DND-41 (cell line): ENCODE measurements around the gene ODAM.
"Not testable (repeated sequence)": the region's sequence is repeated elsewhere in the genome, so short reads cannot be mapped to it uniquely, and the experiment has no call there.

ENCODE experiments used
- ATAC-seq: fragments of 200-7000 bp; cut with Tn5 transposase; 3 replicates; pipeline ENCODE4 v1.9.1; 2021; ENCODE audit warnings: low read depth; ENCODE audit not compliant: insufficient read depth
- DNase-seq: peaks from one replicate; pipeline ENCODE4 v3.0.0-alpha.2; 2020
- H2AFZ ChIP-seq: 2 replicates; pipeline ENCODE4 v1.6.0; 2012; ENCODE audit warnings: low read depth, low read length
- H3K27ac ChIP-seq: 2 replicates; pipeline ENCODE4 v1.5.1; 2012; ENCODE audit warnings: low read length, inconsistent platforms
- H3K27me3 ChIP-seq: fragments of 200-600 bp; sonication (generic); 2 replicates; pipeline ENCODE4 v1.6.0; 2012; ENCODE audit warnings: low read length, mild to moderate bottlenecking, inconsistent platforms; ENCODE audit not compliant: insufficient read depth, poor library complexity
- H3K36me3 ChIP-seq: 2 replicates; pipeline ENCODE4 v1.5.1; 2012; ENCODE audit warnings: low read length, inconsistent platforms; ENCODE audit not compliant: insufficient read depth
- H3K4me1 ChIP-seq: 2 replicates; pipeline ENCODE4 v1.5.1; 2012; ENCODE audit warnings: mild to moderate bottlenecking, low read length; ENCODE audit not compliant: insufficient read depth
- H3K4me2 ChIP-seq: 2 replicates; pipeline ENCODE4 v1.6.0; 2012; ENCODE audit warnings: mild to moderate bottlenecking, moderate library complexity, low read length, inconsistent platforms; ENCODE audit not compliant: insufficient read depth
- H3K4me3 ChIP-seq, 2 experiments: fragments of 200-600 bp in 1 of 2; shearing (Covaris generic) in 1 of 2; 2 replicates each; pipeline ENCODE4 v1.5.1; 2012 to 2016; ENCODE audit warnings: inconsistent platforms in 2 of 2, low read length in 2 of 2, mild to moderate bottlenecking in 2 of 2, low read depth in 1 of 2, moderate library complexity in 1 of 2
- H3K79me2 ChIP-seq: 2 replicates; pipeline ENCODE4 v1.6.0; 2012; ENCODE audit warnings: low read length, inconsistent platforms; ENCODE audit not compliant: insufficient read depth
- H3K9ac ChIP-seq: 2 replicates; pipeline ENCODE4 v1.6.0; 2012; ENCODE audit warnings: low read depth, mild to moderate bottlenecking, inconsistent platforms, low read length, moderate library complexity
- H3K9me3 ChIP-seq: 2 replicates; pipeline ENCODE4 v1.5.1; 2012; ENCODE audit warnings: low read length, moderate library complexity, mild to moderate bottlenecking, inconsistent platforms; ENCODE audit not compliant: insufficient read depth, severe bottlenecking
- H4K20me1 ChIP-seq: 2 replicates; pipeline ENCODE4 v1.6.0; 2012; ENCODE audit warnings: low read length; ENCODE audit not compliant: insufficient read depth
- CTCF ChIP-seq: IDR thresholded peaks from 2 replicates; pipeline ENCODE4 v1.5.1; 2012; ENCODE audit warnings: borderline replicate concordance, low read length, moderate library complexity, mild to moderate bottlenecking; ENCODE audit not compliant: poor library complexity, severe bottlenecking; ENCODE audit errors: extremely low read depth
- EZH2 ChIP-seq: IDR thresholded peaks from 3 replicates; pipeline ENCODE4 v1.6.1; 2012; ENCODE audit warnings: borderline replicate concordance, low read depth, mild to moderate bottlenecking, moderate library complexity, low read length, inconsistent platforms; ENCODE audit not compliant: severe bottlenecking

Gene ODAM

GRCh38 chr4:70203601-70204000, 8.1 kb downstream of the ODAM start:
- no peak overlapping the region for H3K9ac ChIP-seq
- ATAC-seq (no peak), DNase-seq (no peak)
- H4K20me1 ChIP-seq, result no peaks in the 10 kb centered on the region
- no peaks in the 10 kb centered on the region for H3K27me3 ChIP-seq
- no peak overlapping the region for H3K4me2 ChIP-seq
- H2AFZ ChIP-seq, result no peak overlapping the region
- no peaks in the 10 kb centered on the region for H3K4me1 ChIP-seq
- H3K4me3 ChIP-seq, result no peak overlapping the region
- H3K79me2 ChIP-seq, result no peaks in the 10 kb centered on the region
- no peak overlapping the region for H3K27ac ChIP-seq
- no peaks in the 10 kb centered on the region for H3K36me3 ChIP-seq
- TF ChIP-seq EZH2, result no peak
- TF ChIP-seq CTCF, result no peak
- H3K9me3 ChIP-seq, result no peaks in the 10 kb centered on the region

GRCh38 chr4:70212752-70213151, 17.2 kb downstream of the ODAM start:
- H3K4me3 ChIP-seq, H4K20me1 ChIP-seq, DNase-seq, H3K27ac ChIP-seq, H3K9me3 ChIP-seq, H3K36me3 ChIP-seq, H3K4me1 ChIP-seq, H3K27me3 ChIP-seq, ATAC-seq, H3K4me2 ChIP-seq, H3K9ac ChIP-seq, H3K79me2 ChIP-seq, H2AFZ ChIP-seq: not testable (repeated sequence)

DNA sequence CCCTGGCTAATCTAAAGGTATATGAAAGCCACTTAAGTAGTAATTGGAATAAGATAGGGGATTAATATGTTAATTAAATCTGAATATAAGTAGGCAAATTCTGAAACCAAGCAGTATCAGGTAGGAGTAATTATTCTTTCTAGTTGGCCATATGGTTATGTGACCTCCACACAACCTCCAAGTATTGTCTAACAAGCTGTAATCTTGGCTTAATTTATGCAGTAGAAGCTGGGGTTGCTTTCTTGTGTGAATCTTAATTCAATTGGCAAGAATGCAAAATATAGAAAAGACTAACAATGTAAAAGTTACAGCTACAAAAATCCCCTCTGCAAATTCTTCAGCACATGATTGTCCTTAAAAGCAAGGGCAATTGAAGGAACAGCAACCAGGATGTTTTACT, 20.6 kb downstream of the ODAM start:
- ATAC-seq, H4K20me1 ChIP-seq, DNase-seq: not testable (repeated sequence)

DNA sequence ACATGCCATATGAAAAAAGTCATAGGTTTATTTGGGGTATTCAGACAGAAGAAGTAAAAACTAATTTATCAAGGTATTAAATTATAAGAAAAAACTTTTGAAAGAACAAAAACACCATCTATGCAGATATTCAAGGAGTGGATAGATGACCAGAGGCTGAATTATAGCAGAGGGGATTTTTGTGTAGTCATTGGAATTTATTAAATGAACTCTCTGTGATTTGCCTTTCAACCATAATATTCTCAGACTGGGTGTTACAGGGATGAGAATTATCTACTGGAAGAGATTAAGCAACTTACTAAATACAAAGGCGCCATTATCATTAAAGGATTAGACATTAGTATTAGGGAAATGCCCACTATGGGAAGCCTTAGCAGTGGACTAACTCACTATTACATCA, 21.0 kb downstream of the ODAM start:
- not testable (repeated sequence) for H3K27me3 ChIP-seq

More for the DNA sequence above, 20.6 kb downstream of the ODAM start:
- not testable (repeated sequence) for H3K27me3 ChIP-seq, H3K4me3 ChIP-seq, H3K79me2 ChIP-seq, H3K4me1 ChIP-seq, H3K4me2 ChIP-seq, H2AFZ ChIP-seq, H3K9ac ChIP-seq, H3K9me3 ChIP-seq, H3K27ac ChIP-seq, H3K36me3 ChIP-seq

DNA sequence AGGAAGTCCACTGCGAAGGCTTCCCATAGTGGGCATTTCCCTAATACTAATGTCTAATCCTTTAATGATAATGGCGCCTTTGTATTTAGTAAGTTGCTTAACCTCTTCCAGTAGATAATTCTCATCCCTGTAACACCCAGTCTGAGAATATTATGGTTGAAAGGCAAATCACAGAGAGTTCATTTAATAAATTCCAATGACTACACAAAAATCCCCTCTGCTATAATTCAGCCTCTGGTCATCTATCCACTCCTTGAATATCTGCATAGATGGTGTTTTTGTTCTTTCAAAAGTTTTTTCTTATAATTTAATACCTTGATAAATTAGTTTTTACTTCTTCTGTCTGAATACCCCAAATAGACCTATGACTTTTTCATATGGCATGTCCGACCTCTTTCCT, 25.9 kb downstream of the ODAM start:
- DNase-seq, H3K9me3 ChIP-seq, H3K4me1 ChIP-seq, H3K9ac ChIP-seq, H4K20me1 ChIP-seq, H3K4me3 ChIP-seq, H3K27ac ChIP-seq, ATAC-seq, H3K36me3 ChIP-seq, H3K27me3 ChIP-seq, H2AFZ ChIP-seq, H3K79me2 ChIP-seq, H3K4me2 ChIP-seq: not testable (repeated sequence)

More for the DNA sequence above, 21.0 kb downstream of the ODAM start:
- H3K36me3 ChIP-seq, H3K79me2 ChIP-seq, H3K4me2 ChIP-seq, H3K27ac ChIP-seq, H2AFZ ChIP-seq, H3K9me3 ChIP-seq, H3K4me1 ChIP-seq, ATAC-seq, H4K20me1 ChIP-seq, H3K9ac ChIP-seq, DNase-seq, H3K4me3 ChIP-seq: not testable (repeated sequence)

GRCh38 chr4:70221818-70222217, 26.3 kb downstream of the ODAM start:
- H4K20me1 ChIP-seq, DNase-seq, H3K79me2 ChIP-seq, H3K9me3 ChIP-seq, ATAC-seq, H3K4me3 ChIP-seq, H3K4me2 ChIP-seq, H3K36me3 ChIP-seq, H2AFZ ChIP-seq, H3K4me1 ChIP-seq, H3K27me3 ChIP-seq, H3K9ac ChIP-seq, H3K27ac ChIP-seq: not testable (repeated sequence)
